ENCODE results near the gene YY1.
"Not testable (repeated sequence)": the region's sequence is repeated elsewhere in the genome, so short reads cannot be mapped to it uniquely, and the experiment has no call there.

The YY1 gene

GRCh38 chr14:100297320-100298300, 58.7 kb downstream of the YY1 start:
- DNase-seq (ENCODE audit: low spot score), result peak; percentile 93

DNA sequence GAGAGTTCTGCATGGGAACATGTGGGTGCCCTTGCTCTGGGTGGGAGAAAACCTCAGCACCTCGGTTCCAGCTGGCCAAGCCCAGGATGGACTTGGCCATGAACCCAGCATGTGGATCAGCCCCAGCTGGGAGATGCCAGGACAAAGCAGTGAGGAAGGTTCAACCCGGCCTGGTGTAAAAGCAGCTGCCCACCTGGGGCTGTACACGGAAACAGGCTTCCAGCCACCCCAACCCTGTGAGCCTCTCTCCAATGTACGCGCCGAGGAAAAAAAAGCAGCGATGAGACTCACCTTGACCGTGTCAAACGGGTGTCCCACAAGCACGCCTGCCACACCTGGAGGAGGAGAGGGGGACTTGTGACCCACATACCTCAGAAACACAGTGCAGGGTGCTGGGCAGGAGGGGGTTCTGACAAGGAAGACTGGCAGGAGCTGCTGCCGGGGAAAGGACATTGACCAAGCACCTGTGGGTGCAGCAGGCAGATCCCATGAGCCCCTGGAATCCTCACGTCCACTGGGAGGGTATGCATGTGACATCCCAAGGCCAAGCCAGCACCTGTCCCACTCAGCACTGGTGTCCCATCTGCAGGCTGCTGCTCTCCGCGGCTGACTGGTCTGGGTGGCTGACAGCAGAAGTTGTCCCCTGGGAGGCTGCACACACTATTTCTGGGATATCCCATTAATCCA, 59.8 kb downstream of the YY1 start:
- DNase-seq (ENCODE audit: low spot score), result no peak

GRCh38 chr14:100299238-100299560, 60.3 kb downstream of the YY1 start:
- DNase-seq (ENCODE audit: low spot score), result no peak

GRCh38 chr14:100302616-100303015, 63.7 kb downstream of the YY1 start:
- DNase-seq (ENCODE audit: low spot score), result no peak

DNA sequence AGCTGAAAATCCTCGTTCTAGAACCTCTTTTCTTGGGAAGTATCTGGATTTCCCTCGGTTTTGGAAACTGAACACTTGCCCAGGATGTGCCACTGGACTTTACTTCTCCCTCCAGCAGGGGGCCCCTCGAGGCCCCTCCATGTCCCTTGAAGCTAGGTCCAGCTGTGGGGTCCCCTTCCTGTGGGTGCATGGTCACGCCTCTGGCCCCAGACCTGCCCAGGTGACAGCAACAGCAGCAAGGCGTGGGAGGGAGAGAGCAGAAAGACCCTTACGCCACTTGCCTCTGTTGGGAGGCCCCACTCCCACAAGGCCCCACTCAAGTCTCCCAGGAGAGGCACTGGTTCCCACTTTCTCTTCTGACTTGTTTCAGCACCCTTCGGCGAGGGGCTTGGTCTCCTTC, 64.2 kb downstream of the YY1 start:
- DNase-seq (ENCODE audit: low spot score), result peak; percentile 60

DNA sequence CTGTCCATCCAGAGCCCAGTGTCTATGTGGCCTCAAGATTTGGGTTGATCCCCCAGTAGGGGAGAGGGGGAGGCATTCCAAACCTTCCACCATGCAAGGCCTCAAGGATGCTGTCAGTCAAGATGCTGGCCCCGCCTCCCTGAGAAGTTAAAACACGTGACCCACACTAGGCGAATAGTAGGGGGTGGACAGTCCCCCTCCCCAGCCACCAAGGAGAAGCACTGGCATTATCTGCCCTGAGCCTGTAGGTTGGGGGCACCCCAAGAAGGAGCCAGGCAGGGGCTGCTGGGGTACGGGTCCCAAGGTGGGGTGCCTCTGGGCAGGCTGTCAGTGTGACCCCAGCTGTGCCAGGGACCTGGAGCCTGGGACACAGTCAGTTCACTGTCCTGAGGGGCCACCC, 65.0 kb downstream of the YY1 start:
- DNase-seq (ENCODE audit: low spot score), result no peak

- peak; percentile 57 for DNase-seq (ENCODE audit: low spot score)
Observed at GRCh38 chr14:100304825-100305323, 65.9 kb downstream of the YY1 start.

DNA sequence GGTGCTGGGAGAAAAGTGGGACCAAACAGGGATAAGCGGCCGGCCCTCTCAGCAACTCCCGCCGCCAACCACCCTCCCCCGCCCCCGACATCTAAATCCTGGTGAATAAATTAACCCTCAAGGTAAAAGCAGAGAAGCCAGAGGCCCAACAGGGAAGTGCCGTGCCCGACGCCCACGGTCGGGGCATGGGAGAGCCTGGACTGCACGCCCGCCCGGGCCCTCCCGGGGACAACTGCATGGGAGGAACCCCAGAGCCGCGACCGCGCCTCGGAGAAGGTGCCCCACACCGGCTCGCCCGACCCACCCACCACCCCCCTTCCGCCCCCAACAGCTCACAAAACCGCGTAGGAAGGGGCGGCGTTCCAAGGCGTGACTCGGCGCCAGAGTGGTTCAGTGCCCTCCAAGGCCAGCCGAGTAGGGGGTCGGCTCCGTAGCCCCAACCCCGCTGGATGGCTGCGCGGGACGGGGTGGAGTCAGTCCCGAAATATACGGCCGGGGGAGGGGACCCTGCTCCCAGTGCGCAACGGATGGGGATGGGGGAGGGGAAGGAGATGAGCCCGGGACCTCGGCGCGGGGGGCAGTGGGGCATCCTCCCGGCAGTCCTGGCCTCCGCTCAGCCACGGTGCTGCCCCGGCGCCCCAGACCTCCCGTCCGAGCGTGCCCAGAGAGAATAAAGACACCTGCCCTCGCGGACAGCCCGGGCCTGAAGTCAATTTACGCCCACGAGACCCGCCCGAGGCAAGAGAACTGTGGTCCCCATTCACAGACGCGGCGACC, 66.6 kb downstream of the YY1 start:
- DNase-seq (ENCODE audit: low spot score), result peak; percentile 47

DNA sequence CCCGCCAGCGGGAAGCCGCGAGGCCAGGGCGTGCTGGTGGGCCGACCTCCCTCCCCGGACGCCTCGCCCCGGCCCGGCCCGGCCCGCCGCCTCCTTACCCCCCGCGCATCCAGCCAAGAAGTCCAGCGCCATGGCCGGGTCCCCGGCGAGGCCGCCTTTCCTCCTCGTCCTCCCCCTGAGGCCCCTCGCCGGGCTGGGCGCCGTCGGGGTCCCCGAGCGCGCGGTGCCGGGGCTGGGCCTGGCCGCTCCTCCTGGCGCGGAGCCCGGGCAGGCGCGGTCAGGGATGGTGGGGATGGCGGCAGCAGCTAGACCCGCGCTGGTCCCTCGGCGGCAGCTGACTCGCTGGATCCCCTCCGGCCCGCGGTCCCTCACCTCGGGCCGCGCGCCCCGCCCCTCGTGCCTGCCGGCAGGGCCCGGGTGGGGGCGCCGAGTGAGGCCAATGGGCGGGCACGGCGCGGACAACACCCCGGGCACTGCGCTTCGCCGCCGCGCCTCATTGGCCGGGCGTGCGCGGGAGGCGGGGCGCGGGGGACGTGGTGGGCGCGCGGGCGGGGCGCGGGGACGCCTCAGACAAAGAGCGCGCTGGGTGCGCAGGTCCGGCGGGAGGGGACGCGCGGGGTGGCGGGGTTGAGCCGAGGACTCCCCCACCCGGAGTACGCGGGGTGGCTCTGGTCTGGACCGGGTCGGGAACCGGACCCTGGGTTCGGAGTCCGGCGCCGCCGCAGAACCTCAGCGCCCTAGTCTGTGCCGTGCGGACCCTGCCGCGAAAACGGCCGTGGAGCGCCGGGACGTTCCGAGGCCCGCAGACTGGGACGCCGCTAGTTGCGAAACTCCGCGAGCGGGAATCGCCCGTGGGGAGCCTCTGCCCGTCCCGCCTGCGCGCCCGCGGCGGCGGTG, 67.4 kb downstream of the YY1 start, which contains the start of gene SLC25A29:
TSS of gene SLC25A29 (minus strand) at position 344 of the 897 bp plus-strand sequence. CDS start at position 132, 212 bp downstream.
- DNase-seq (ENCODE audit: low spot score), result peak; percentile 98

DNA sequence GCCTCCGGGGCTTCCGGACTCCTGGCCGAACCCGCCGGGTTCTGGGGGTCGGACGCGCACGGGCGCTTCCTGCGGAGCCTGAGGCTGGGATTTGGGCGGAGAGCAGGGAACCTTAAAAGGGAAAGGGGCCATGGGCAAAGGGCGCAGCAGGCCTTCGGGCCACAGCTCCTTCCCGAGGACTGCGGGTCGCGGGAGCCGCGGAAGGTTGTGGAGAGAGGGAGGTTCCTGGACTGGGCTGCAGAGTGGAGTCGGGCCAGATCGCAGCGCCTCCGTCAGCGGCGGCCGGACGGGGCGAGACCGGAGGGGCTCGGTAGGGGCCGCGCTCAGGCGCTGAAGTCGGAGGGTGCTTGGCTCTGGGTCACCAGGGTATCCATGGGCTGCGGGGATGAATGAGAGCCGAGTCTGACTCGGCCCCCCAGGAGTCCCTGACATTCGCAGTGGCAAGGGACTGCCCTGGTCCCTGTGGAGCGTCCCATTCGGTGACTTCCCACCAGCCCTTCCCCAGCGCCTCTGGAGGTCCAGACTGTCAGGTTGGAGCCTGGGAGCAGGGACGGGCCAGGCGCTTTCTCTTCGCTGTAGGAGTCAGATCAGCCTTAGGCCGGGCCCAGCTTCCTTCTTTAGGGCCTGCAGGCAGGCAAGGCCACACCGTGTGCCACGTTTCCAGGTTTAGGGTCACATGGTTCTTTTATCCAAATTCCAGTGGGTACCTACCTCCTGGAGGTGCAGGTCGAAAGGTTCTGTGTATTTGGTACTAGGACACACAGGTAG, 68.2 kb downstream of the YY1 start:
- no peak for DNase-seq (ENCODE audit: low spot score)

- no peak for DNase-seq (ENCODE audit: low spot score)
Observed at GRCh38 chr14:100307766-100308426, 69.0 kb downstream of the YY1 start.

GRCh38 chr14:100308427-100308792, 69.5 kb downstream of the YY1 start:
- not testable (repeated sequence) for DNase-seq (ENCODE audit: low spot score)

GRCh38 chr14:100309028-100309737, 70.2 kb downstream of the YY1 start:
- DNase-seq (ENCODE audit: low spot score), result no peak

GRCh38 chr14:100312110-100312876, 73.3 kb downstream of the YY1 start:
- not testable (repeated sequence) for DNase-seq (ENCODE audit: low spot score)

GRCh38 chr14:100312877-100313400, 74.0 kb downstream of the YY1 start:
- no peak for DNase-seq (ENCODE audit: low spot score)

GRCh38 chr14:100313464-100314230, 74.7 kb downstream of the YY1 start:
- no peak for DNase-seq (ENCODE audit: low spot score)

- DNase-seq (ENCODE audit: low spot score), result no peak
Observed at GRCh38 chr14:100314724-100315123, 75.8 kb downstream of the YY1 start.
